Neural progenitor cell (in vitro differentiated cells): ENCODE data around the gene AXDND1. TPM values are rescaled to one million over a fixed set of nuclear protein-coding genes. Genes with fewer than 3 reads are reported as not detected.
"Not testable (repeated sequence)": the region's sequence is repeated elsewhere in the genome, so short reads cannot be mapped to it uniquely, and the experiment has no call there.

ENCODE experiments used
- DNase-seq: peaks from one replicate; pipeline ENCODE4 v3.0.0-alpha.2; 2016; ENCODE audit warnings: low spot score
- H2AFZ ChIP-seq: fragments of 200-600 bp; sonication (generic); replicated peaks from 2 replicates; pipeline ENCODE4 v1.6.1; 2016; ENCODE audit warnings: antibody characterized with exemption
- H3F3A ChIP-seq: fragments of 200-600 bp; sonication (generic); 2 replicates; pipeline ENCODE4 v1.6.1; 2016; ENCODE audit warnings: antibody characterized with exemption, low read depth
- H3K27ac ChIP-seq: fragments of 200-600 bp; sonication (generic); 2 replicates; pipeline ENCODE4 v1.5.1; 2016; ENCODE audit warnings: mild to moderate bottlenecking
- H3K27me3 ChIP-seq: fragments of 200-600 bp; sonication (generic); 2 replicates; pipeline ENCODE4 v1.6.1; 2016; ENCODE audit warnings: mild to moderate bottlenecking, moderate library complexity
- H3K36me3 ChIP-seq: fragments of 200-600 bp; sonication (generic); 2 replicates; pipeline ENCODE4 v1.5.1; 2016
- H3K4me1 ChIP-seq: fragments of 200-600 bp; sonication (generic); 2 replicates; pipeline ENCODE4 v1.6.1; 2016; ENCODE audit warnings: mixed run types
- H3K4me2 ChIP-seq: fragments of 200-600 bp; sonication (generic); 2 replicates; pipeline ENCODE4 v1.6.1; 2016
- H3K4me3 ChIP-seq: fragments of 200-600 bp; sonication (generic); 2 replicates; pipeline ENCODE4 v1.5.1; 2016
- H3K79me2 ChIP-seq: fragments of 200-600 bp; sonication (generic); 2 replicates; pipeline ENCODE4 v1.6.1; 2016; ENCODE audit warnings: low read depth
- H3K9ac ChIP-seq: fragments of 200-600 bp; sonication (generic); 2 replicates; pipeline ENCODE4 v1.6.1; 2016
- H3K9me3 ChIP-seq: fragments of 200-600 bp; sonication (generic); 2 replicates; pipeline ENCODE4 v1.5.1; 2016; ENCODE audit warnings: low read depth
- H4K20me1 ChIP-seq: fragments of 200-600 bp; sonication (generic); 2 replicates; pipeline ENCODE4 v1.6.1; 2016; ENCODE audit warnings: low read depth
- H3K27ac Mint-ChIP-seq: 3 replicates; pipeline ENCODE4 v1.8.0; 2021; ENCODE audit warnings: mixed read lengths
- H3K27me3 Mint-ChIP-seq: 2 replicates; pipeline ENCODE4 v1.8.0; 2022; ENCODE audit warnings: low read depth, mild to moderate bottlenecking, inconsistent platforms, moderate library complexity, mixed read lengths; ENCODE audit not compliant: insufficient read depth
- H3K36me3 Mint-ChIP-seq: 3 replicates; pipeline ENCODE4 v1.8.0; 2021; ENCODE audit warnings: mixed read lengths
- H3K4me1 Mint-ChIP-seq: 3 replicates; pipeline ENCODE4 v1.8.0; 2021; ENCODE audit warnings: mixed read lengths
- H3K4me3 Mint-ChIP-seq: 3 replicates; pipeline ENCODE4 v1.8.0; 2021; ENCODE audit warnings: mild to moderate bottlenecking, moderate library complexity, mixed read lengths
- H3K9me3 Mint-ChIP-seq: 3 replicates; pipeline ENCODE4 v1.8.0; 2020; ENCODE audit warnings: mixed read lengths
- CTCF ChIP-seq: fragments of 200-600 bp; sonication (generic); IDR thresholded peaks from 2 replicates; pipeline ENCODE4 v1.5.1; 2017; ENCODE audit warnings: antibody characterized with exemption, mild to moderate bottlenecking
- EZH2 ChIP-seq: fragments of 200-600 bp; sonication (generic); IDR thresholded peaks from 2 replicates; pipeline ENCODE4 v1.6.1; 2017; ENCODE audit warnings: antibody characterized with exemption, mild to moderate bottlenecking, moderate library complexity
- EZH2phosphoT487 ChIP-seq: fragments of 200-600 bp; sonication (generic); IDR thresholded peaks from 2 replicates; pipeline ENCODE4 v1.6.1; 2017; ENCODE audit warnings: antibody characterized with exemption
- total RNA-seq: library from RNA; depleted of rRNA; stranded (reverse); fragments of >200 nt; gene quantifications from 2 replicates; pipeline ENCODE4 v1.2.3, GENCODE V29; 2015; ENCODE audit warnings: low replicate concordance

AXDND1 gene
- total RNA-seq, 1 donor from 2014 or later, result 0.30 TPM

- Histone ChIP-seq H3K27me3 (no peaks in the 10 kb centered on the region), H3K36me3 (no peaks in the 10 kb centered on the region), H3F3A (no peaks in the 10 kb centered on the region), H3K9ac (no peak overlapping the region), H3K4me3 (no peak overlapping the region), H3K79me2 (no peaks in the 10 kb centered on the region), H2AFZ (no peak overlapping the region), H3K27ac (no peak overlapping the region), H4K20me1 (no peaks in the 10 kb centered on the region), H3K9me3 (no peaks in the 10 kb centered on the region), H3K4me2 (no peak overlapping the region), H3K4me1 (no peaks in the 10 kb centered on the region)
- H3K4me3 Mint-ChIP-seq, result no peak overlapping the region
- H3K27me3 Mint-ChIP-seq, result no peaks in the 10 kb centered on the region
- no peaks in the 10 kb centered on the region for H3K4me1 Mint-ChIP-seq
- TF ChIP-seq EZH2 (no peak), EZH2phosphoT487 (no peak), CTCF (no peak)
- peak; percentile 10 for DNase-seq
- H3K27ac Mint-ChIP-seq, result no peak overlapping the region
- H3K36me3 Mint-ChIP-seq, result no peaks in the 10 kb centered on the region
- no peaks in the 10 kb centered on the region for H3K9me3 Mint-ChIP-seq
Measured at GRCh38 chr1:179385510-179385909, 19.7 kb downstream of the AXDND1 start.

GRCh38 chr1:179393721-179394120 lies 27.9 kb downstream of the AXDND1 start:
- Mint-ChIP-seq H3K4me3 (no peak overlapping the region), H3K27ac (no peak overlapping the region), H3K9me3 (peaks cover 11% of the 10 kb centered on the region), H3K36me3 (no peaks in the 10 kb centered on the region), H3K27me3 (no peaks in the 10 kb centered on the region), H3K4me1 (no peaks in the 10 kb centered on the region)
- Histone ChIP-seq H3K4me1 (no peaks in the 10 kb centered on the region), H4K20me1 (no peaks in the 10 kb centered on the region), H3K79me2 (no peaks in the 10 kb centered on the region), H3K4me2 (no peak overlapping the region), H3F3A (no peaks in the 10 kb centered on the region), H3K4me3 (no peak overlapping the region), H3K27me3 (no peaks in the 10 kb centered on the region), H3K9me3 (no peaks in the 10 kb centered on the region), H3K27ac (no peak overlapping the region), H3K9ac (no peak overlapping the region), H2AFZ (no peak overlapping the region), H3K36me3 (no peaks in the 10 kb centered on the region)
- no peak for DNase-seq
- TF ChIP-seq EZH2phosphoT487 (no peak), CTCF (no peak), EZH2 (no peak)

- H3K36me3 ChIP-seq, H3K27me3 ChIP-seq, H3K4me3 Mint-ChIP-seq, H3K4me1 ChIP-seq, H2AFZ ChIP-seq, H3K27ac Mint-ChIP-seq, H3K9ac ChIP-seq, H3K4me2 ChIP-seq, H3K36me3 Mint-ChIP-seq, H3K27me3 Mint-ChIP-seq, DNase-seq, H3K79me2 ChIP-seq, H3K9me3 ChIP-seq, H3K4me3 ChIP-seq, H4K20me1 ChIP-seq, H3K9me3 Mint-ChIP-seq, H3K27ac ChIP-seq, H3K4me1 Mint-ChIP-seq, H3F3A ChIP-seq: not testable (repeated sequence)
Measured at GRCh38 chr1:179399399-179399798, 33.6 kb downstream of the AXDND1 start.

GRCh38 chr1:179417760-179418159 lies 52.0 kb downstream of the AXDND1 start:
- H3K9me3 Mint-ChIP-seq, result peaks cover 16% of the 10 kb centered on the region
- not testable (repeated sequence) for H3K4me1 Mint-ChIP-seq, DNase-seq, H3K4me3 Mint-ChIP-seq, H3K27me3 ChIP-seq, H3F3A ChIP-seq, H3K36me3 Mint-ChIP-seq, H3K27ac ChIP-seq, H2AFZ ChIP-seq, H3K79me2 ChIP-seq, H3K27ac Mint-ChIP-seq, H3K4me2 ChIP-seq, H4K20me1 ChIP-seq, H3K36me3 ChIP-seq, H3K27me3 Mint-ChIP-seq, H3K9me3 ChIP-seq, H3K9ac ChIP-seq, H3K4me3 ChIP-seq, H3K4me1 ChIP-seq

GRCh38 chr1:179418706-179419105 lies 52.9 kb downstream of the AXDND1 start:
- H3K4me1 Mint-ChIP-seq, H3K79me2 ChIP-seq, H3K4me1 ChIP-seq, H3K4me3 ChIP-seq, H3K27me3 ChIP-seq, H3F3A ChIP-seq, DNase-seq, H2AFZ ChIP-seq, H3K4me3 Mint-ChIP-seq, H3K27ac Mint-ChIP-seq, H3K4me2 ChIP-seq, H3K27me3 Mint-ChIP-seq, H3K36me3 Mint-ChIP-seq, H3K27ac ChIP-seq, H3K36me3 ChIP-seq, H4K20me1 ChIP-seq, H3K9ac ChIP-seq: not testable (repeated sequence)
- peaks cover 19% of the 10 kb centered on the region for H3K9me3 Mint-ChIP-seq
- H3K9me3 ChIP-seq, result peaks cover 11% of the 10 kb centered on the region
